SK-N-SH treated with all-trans-retinoic acid at 6 μM for 48 hours (cell line): ENCODE results near the gene ZSCAN5C.

Experiments
- ATAC-seq: fragments of 200-7000 bp; cut with Tn5 transposase; 3 replicates; pipeline ENCODE4 v1.9.1; 2020; ENCODE audit warnings: mild to moderate bottlenecking, moderate library complexity
- ARNTL ChIP-seq: fragments of 450-650 bp; formaldehyde crosslinking; IDR thresholded peaks from 2 replicates; pipeline ENCODE4 v1.5.0; 2020; ENCODE audit warnings: low read depth, mild to moderate bottlenecking, moderate library complexity, borderline replicate concordance
- BACH2 ChIP-seq: fragments of 250-450 bp; sonication (Bioruptor Pico); IDR thresholded peaks from 2 replicates; pipeline ENCODE4 v1.9.0; 2021; ENCODE audit warnings: mild to moderate bottlenecking, borderline replicate concordance
- CSDC2 ChIP-seq: fragments of 250-450 bp; sonication (Bioruptor Pico); IDR thresholded peaks from 2 replicates; pipeline ENCODE4 v1.5.0; 2020; ENCODE audit warnings: mild to moderate bottlenecking, moderate library complexity
- ESRRG ChIP-seq: fragments of 250-450 bp; sonication (Bioruptor Pico); IDR thresholded peaks from 2 replicates; pipeline ENCODE4 v1.6.1; 2021; ENCODE audit warnings: mild to moderate bottlenecking
- GLIS3 ChIP-seq: fragments of 250-450 bp; sonication (Bioruptor Pico); IDR thresholded peaks from 2 replicates; pipeline ENCODE4 v1.5.0; 2020; ENCODE audit warnings: mild to moderate bottlenecking, moderate library complexity
- ISL1 ChIP-seq: fragments of 250-450 bp; sonication (Bioruptor Pico); IDR thresholded peaks from 2 replicates; pipeline ENCODE4 v2.1.2; 2022; ENCODE audit warnings: mild to moderate bottlenecking, moderate library complexity
- OSR1 ChIP-seq: fragments of 250-450 bp; sonication (Bioruptor Pico); IDR thresholded peaks from 2 replicates; pipeline ENCODE4 v1.8.0; 2022; ENCODE audit warnings: moderate library complexity, mild to moderate bottlenecking, inconsistent platforms
- PPARA ChIP-seq: fragments of 250-450 bp; sonication (Bioruptor Pico); IDR thresholded peaks from 2 replicates; pipeline ENCODE4 v1.5.0; 2020; ENCODE audit warnings: mild to moderate bottlenecking, borderline replicate concordance
- RARB ChIP-seq: fragments of 250-450 bp; sonication (Bioruptor Pico); IDR thresholded peaks from 2 replicates; pipeline ENCODE4 v1.8.0; 2021; ENCODE audit warnings: mild to moderate bottlenecking, moderate library complexity
- SNAI2 ChIP-seq: fragments of 250-450 bp; sonication (Bioruptor Pico); IDR thresholded peaks from 2 replicates; pipeline ENCODE4 v1.5.0; 2020; ENCODE audit warnings: mild to moderate bottlenecking, moderate library complexity
- TCF4 ChIP-seq: fragments of 250-450 bp; sonication (Bioruptor Pico); IDR thresholded peaks from 2 replicates; pipeline ENCODE4 v1.8.0; 2021; ENCODE audit warnings: mild to moderate bottlenecking, moderate library complexity, borderline replicate concordance
- TOX ChIP-seq: fragments of 250-450 bp; sonication (Bioruptor Pico); IDR thresholded peaks from 2 replicates; pipeline ENCODE4 v1.8.0; 2021; ENCODE audit warnings: mild to moderate bottlenecking, moderate library complexity, borderline replicate concordance
- ZC3H10 ChIP-seq: fragments of 250-450 bp; sonication (Bioruptor Pico); IDR thresholded peaks from 2 replicates; pipeline ENCODE4 v1.5.1; 2021; ENCODE audit warnings: mild to moderate bottlenecking, moderate library complexity
- ZFP3 ChIP-seq: fragments of 250-450 bp; sonication (Bioruptor Pico); IDR thresholded peaks from 2 replicates; pipeline ENCODE4 v1.5.0; 2020; ENCODE audit warnings: mild to moderate bottlenecking, moderate library complexity
- ZFP30 ChIP-seq: fragments of 450-650 bp; formaldehyde crosslinking; IDR thresholded peaks from 2 replicates; pipeline ENCODE4 v1.5.0; 2022; ENCODE audit warnings: mild to moderate bottlenecking, moderate library complexity
- ZNF70 ChIP-seq: fragments of 450-650 bp; formaldehyde crosslinking; IDR thresholded peaks from 2 replicates; pipeline ENCODE4 v1.5.0; 2020; ENCODE audit warnings: mild to moderate bottlenecking, moderate library complexity
- ZNF8 ChIP-seq: fragments of 450-650 bp; formaldehyde crosslinking; IDR thresholded peaks from 2 replicates; pipeline ENCODE4 v1.5.0; 2020; ENCODE audit warnings: mild to moderate bottlenecking, moderate library complexity
- TF ChIP-seq, protein P1 (sequence below): fragments of 250-450 bp; sonication (Bioruptor Pico); IDR thresholded peaks from 2 replicates; pipeline ENCODE4 v1.5.1; 2021; ENCODE audit warnings: mild to moderate bottlenecking, moderate library complexity
- TF ChIP-seq, protein P2 (sequence below): fragments of 250-450 bp; sonication (Bioruptor Pico); IDR thresholded peaks from 2 replicates; pipeline ENCODE4 v1.8.0; 2021; ENCODE audit warnings: low read depth, mild to moderate bottlenecking, moderate library complexity, borderline replicate concordance
- TF ChIP-seq, protein P3 (sequence below): fragments of 250-450 bp; sonication (Bioruptor Pico); IDR thresholded peaks from 2 replicates; pipeline ENCODE4 v1.5.1; 2020; ENCODE audit warnings: low read depth, mild to moderate bottlenecking, moderate library complexity
- TF ChIP-seq, protein P4 (sequence below): fragments of 250-450 bp; sonication (Bioruptor Pico); IDR thresholded peaks from 2 replicates; pipeline ENCODE4 v1.8.0; 2020; ENCODE audit warnings: mild to moderate bottlenecking, moderate library complexity, borderline replicate concordance

Gene ZSCAN5C

DNA sequence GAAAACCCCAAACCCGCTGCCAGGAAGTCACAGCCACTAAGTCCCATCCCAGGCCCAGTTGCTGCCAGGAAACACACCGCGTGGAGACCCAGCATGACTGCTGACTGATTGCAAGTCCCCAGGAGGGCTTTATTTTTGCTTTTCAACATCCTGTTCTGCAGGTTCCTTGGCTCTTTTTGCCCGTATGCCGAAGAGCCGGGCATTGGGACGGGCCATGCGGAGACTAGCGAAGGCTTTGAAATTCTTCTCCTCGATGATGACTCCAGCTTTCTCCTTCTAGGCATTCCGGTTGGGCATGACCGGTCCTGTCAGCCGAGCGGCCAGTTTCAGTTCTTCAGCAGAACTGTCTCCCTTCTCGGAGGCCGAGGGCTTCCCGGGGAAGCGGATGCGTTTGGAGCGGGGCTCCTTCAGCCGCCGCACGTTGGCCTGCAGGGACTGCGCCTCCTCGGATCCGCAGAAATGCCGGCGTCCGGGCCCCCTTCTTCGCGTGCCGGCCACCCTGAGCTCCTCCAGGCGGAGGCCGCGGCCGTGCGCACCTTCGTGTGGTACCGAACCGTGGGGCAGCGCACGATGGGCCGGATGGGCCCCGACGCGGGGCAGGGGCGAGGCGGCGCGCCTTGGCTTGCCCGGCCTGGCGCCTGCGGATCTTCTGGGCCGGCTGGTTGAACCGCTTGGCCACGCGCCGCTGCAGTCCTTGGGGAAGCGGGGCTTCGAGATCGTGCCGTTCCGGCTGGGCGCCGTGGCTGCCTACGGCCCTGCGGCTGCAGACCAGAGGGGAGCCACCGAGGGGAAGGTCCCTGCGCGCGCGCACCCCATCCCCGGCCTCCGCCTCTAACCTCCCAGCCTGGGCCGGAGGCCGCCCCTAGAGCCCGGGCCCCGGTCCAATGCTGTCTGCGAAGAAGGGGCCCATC is 15.2 kb downstream of the ZSCAN5C start:
- peak; percentile 59 for ATAC-seq
- no peak for TF ChIP-seq RARB
- TF ChIP-seq BACH2: no peak
- TF ChIP-seq, protein P1, sequence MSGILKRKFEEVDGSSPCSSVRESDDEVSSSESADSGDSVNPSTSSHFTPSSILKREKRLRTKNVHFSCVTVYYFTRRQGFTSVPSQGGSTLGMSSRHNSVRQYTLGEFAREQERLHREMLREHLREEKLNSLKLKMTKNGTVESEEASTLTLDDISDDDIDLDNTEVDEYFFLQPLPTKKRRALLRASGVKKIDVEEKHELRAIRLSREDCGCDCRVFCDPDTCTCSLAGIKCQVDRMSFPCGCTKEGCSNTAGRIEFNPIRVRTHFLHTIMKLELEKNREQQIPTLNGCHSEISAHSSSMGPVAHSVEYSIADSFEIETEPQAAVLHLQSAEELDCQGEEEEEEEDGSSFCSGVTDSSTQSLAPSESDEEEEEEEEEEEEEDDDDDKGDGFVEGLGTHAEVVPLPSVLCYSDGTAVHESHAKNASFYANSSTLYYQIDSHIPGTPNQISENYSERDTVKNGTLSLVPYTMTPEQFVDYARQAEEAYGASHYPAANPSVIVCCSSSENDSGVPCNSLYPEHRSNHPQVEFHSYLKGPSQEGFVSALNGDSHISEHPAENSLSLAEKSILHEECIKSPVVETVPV (CRISPR knock-in tag): no peak
- no peak for TF ChIP-seq ZFP30 (CRISPR knock-in tag)
- no peak for TF ChIP-seq ARNTL (CRISPR knock-in tag)
- no peak for TF ChIP-seq GLIS3 (CRISPR knock-in tag)
- no peak for TF ChIP-seq ESRRG (CRISPR knock-in tag)
- no peak for TF ChIP-seq TOX (CRISPR knock-in tag)
- TF ChIP-seq, protein P2, sequence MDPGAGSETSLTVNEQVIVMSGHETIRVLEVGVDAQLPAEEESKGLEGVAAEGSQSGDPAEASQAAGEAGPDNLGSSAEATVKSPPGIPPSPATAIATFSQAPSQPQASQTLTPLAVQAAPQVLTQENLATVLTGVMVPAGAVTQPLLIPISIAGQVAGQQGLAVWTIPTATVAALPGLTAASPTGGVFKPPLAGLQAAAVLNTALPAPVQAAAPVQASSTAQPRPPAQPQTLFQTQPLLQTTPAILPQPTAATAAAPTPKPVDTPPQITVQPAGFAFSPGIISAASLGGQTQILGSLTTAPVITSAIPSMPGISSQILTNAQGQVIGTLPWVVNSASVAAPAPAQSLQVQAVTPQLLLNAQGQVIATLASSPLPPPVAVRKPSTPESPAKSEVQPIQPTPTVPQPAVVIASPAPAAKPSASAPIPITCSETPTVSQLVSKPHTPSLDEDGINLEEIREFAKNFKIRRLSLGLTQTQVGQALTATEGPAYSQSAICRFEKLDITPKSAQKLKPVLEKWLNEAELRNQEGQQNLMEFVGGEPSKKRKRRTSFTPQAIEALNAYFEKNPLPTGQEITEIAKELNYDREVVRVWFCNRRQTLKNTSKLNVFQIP (CRISPR knock-in tag): no peak
- no peak for TF ChIP-seq OSR1
- TF ChIP-seq PPARA (CRISPR knock-in tag): no peak
- TF ChIP-seq ZNF70 (CRISPR knock-in tag): no peak
- no peak for TF ChIP-seq ZNF8 (CRISPR knock-in tag)
- no peak for TF ChIP-seq CSDC2 (CRISPR knock-in tag)
- TF ChIP-seq ZC3H10: no peak
- TF ChIP-seq, protein P3, sequence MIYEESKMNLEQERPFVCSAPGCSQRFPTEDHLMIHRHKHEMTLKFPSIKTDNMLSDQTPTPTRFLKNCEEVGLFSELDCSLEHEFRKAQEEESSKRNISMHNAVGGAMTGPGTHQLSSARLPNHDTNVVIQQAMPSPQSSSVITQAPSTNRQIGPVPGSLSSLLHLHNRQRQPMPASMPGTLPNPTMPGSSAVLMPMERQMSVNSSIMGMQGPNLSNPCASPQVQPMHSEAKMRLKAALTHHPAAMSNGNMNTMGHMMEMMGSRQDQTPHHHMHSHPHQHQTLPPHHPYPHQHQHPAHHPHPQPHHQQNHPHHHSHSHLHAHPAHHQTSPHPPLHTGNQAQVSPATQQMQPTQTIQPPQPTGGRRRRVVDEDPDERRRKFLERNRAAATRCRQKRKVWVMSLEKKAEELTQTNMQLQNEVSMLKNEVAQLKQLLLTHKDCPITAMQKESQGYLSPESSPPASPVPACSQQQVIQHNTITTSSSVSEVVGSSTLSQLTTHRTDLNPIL: no peak
- TF ChIP-seq SNAI2 (CRISPR knock-in tag): no peak
- no peak for TF ChIP-seq ISL1 (CRISPR knock-in tag)
- TF ChIP-seq, protein P4, sequence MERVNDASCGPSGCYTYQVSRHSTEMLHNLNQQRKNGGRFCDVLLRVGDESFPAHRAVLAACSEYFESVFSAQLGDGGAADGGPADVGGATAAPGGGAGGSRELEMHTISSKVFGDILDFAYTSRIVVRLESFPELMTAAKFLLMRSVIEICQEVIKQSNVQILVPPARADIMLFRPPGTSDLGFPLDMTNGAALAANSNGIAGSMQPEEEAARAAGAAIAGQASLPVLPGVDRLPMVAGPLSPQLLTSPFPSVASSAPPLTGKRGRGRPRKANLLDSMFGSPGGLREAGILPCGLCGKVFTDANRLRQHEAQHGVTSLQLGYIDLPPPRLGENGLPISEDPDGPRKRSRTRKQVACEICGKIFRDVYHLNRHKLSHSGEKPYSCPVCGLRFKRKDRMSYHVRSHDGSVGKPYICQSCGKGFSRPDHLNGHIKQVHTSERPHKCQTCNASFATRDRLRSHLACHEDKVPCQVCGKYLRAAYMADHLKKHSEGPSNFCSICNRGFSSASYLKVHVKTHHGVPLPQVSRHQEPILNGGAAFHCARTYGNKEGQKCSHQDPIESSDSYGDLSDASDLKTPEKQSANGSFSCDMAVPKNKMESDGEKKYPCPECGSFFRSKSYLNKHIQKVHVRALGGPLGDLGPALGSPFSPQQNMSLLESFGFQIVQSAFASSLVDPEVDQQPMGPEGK (CRISPR knock-in tag): no peak
- TF ChIP-seq TCF4 (CRISPR knock-in tag): no peak

DNA sequence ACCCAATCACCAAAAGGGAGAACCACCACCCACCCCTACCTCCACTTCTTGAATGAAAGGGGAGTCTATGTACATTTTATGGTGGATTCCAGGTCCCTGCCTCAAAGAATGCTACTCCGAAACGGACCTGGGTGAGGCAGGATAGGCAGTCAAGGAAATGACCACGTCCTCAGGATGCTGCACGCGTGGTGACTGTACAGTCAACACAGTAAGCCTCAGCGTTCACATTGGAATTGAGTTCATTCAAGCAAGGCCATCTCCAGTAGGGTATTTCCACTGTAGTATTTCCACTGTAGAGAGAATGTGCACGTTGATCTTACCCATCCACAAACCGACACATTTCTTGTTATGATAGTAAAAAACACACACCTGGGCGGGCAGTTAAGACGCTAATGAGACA is 16.9 kb downstream of the ZSCAN5C start:
- ATAC-seq: no peak
- TF ChIP-seq ZFP30 (CRISPR knock-in tag) (no peak), ESRRG (CRISPR knock-in tag) (no peak), ZFP3 (no peak), ISL1 (CRISPR knock-in tag) (no peak)

DNA sequence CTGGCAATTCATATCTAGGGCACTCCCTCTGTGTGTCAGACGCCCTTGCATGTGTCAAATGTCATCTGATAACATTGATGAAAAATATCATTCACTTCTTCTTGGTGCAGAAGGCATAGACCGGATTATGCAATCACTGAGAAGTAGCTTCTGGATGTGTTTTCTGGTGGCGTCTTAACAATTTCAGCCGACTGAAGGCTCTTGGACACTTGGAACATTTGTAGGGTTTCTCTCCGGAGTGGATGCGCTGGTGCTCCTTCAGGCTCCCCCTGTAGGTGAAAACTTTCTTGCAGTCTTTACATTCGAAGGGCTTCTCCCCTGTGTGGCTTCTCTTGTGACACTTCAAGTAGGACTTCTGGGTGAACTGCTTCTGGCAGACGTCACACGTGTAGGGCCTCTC is 19.4 kb downstream of the ZSCAN5C start:
- peak; percentile 51 for ATAC-seq

DNA sequence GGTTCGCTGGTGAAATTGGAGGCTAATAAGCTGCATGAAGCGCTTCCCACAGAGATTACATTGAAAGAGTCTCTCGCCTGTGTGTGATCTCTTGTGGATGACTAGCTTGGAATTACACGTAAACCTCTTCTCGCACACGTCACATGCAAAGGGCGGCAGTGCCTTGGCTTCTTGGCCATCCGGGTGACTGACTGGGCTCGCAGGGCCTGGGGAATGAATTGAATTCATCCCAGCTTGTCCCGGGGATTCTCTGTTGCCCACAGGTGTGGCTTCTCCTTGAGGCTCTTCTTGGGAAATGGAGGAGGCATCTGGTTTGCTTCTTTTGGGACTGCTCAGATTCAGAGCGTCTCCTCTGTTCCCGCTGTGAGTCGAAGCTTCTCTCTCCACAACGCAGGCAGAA is 19.8 kb downstream of the ZSCAN5C start:
- TF ChIP-seq TOX (CRISPR knock-in tag) (no peak), BACH2 (no peak), RARB (no peak)
- TF ChIP-seq, protein P4 (CRISPR knock-in tag): no peak
- no peak for ATAC-seq
